D721Med (cell line): ENCODE data around the gene MRPL41.
"Not testable (repeated sequence)": the region's sequence is repeated elsewhere in the genome, so short reads cannot be mapped to it uniquely, and the experiment has no call there.

ENCODE experiments used
- DNase-seq: peaks from one replicate; pipeline ENCODE4 v3.0.0; 2011; ENCODE audit warnings: low spot score; ENCODE audit not compliant: insufficient read length
- FAIRE-seq: peaks from 2 replicates; lab custom pipeline; 2011; peaks lifted over from hg19 to GRCh38; lab: Jason Lieb, UNC
- CTCF ChIP-seq: IDR thresholded peaks from 2 replicates; pipeline ENCODE4 v1.5.1; 2012; ENCODE audit warnings: mild to moderate bottlenecking, control low read depth; ENCODE audit not compliant: insufficient read depth; ENCODE audit errors: missing control alignments

Gene MRPL41

GRCh38 chr9:137547687-137548543 lies 3.8 kb upstream of the MRPL41 start:
- TF ChIP-seq CTCF, result no peak
- DNase-seq, result no peak
- FAIRE-seq, result no peak

- FAIRE-seq, result no peak
- peak; percentile 80 for DNase-seq
Observed at GRCh38 chr9:137550231-137550621, 1.5 kb upstream of the MRPL41 start, which contains the start of gene PNPLA7. Gene PNPLA7 (minus strand): TSS chr9:137550402. CDS start chr9:137550197, 205 bp downstream.

GRCh38 chr9:137550958-137551263 lies 768 bp upstream of the MRPL41 start:
- not testable (repeated sequence) for DNase-seq, FAIRE-seq

More at GRCh38 chr9:137550231-137550621, 1.5 kb upstream of the MRPL41 start, which contains the start of gene PNPLA7:
- TF ChIP-seq CTCF, result no peak

- DNase-seq, result no peak
- TF ChIP-seq CTCF, result no peak
- FAIRE-seq, result no peak
Observed at GRCh38 chr9:137552022-137552768, 516 bp downstream of the MRPL41 start.

GRCh38 chr9:137553654-137554053 lies 2.0 kb downstream of the MRPL41 start:
- not testable (repeated sequence) for FAIRE-seq, DNase-seq

GRCh38 chr9:137554349-137554748 lies 2.7 kb downstream of the MRPL41 start:
- FAIRE-seq (no peak), DNase-seq (no peak)
- no peak for TF ChIP-seq CTCF

GRCh38 chr9:137555179-137555578 lies 3.5 kb downstream of the MRPL41 start:
- no peak for TF ChIP-seq CTCF
- no peak for DNase-seq
- FAIRE-seq, result no peak
